ENCODE results near the gene DEFB112.

DEFB112 gene

DNA sequence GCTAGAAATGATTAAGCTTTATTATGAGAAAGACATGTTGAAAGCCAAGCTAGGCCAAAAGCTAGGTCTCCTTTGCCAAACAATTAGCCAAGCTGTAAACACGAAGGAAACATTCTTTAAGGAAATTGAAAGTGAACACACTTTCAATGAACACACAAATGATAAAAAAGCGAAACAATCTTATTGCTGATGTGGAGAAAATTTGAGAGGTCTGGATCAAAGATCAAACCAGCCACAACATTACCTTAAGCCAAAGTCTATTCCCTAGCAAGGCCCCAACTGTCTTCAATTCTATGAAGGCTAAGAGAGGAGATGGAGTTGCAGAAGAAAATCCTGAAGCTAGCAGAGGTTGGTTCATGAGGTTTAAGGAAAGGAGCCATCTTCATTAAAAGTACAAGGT lies 40.2 kb upstream of the DEFB112 start:
- no peak for DNase-seq (ENCODE audit: low read depth, low spot score)
- no peaks in the 10 kb centered on the region for H3K9me3 ChIP-seq (ENCODE audit: insufficient read depth, low read length)
- H3K9ac ChIP-seq (ENCODE audit: insufficient read length, low read depth), result no peak overlapping the region
- H3K4me1 ChIP-seq (ENCODE audit: insufficient read depth, insufficient read length), result no peaks in the 10 kb centered on the region
- no peaks in the 10 kb centered on the region for H3K36me3 ChIP-seq (ENCODE audit: insufficient read depth, insufficient read length, low read length)
- H3K4me3 ChIP-seq (ENCODE audit: insufficient read length, low read depth), result no peak overlapping the region
- H3K27me3 ChIP-seq (ENCODE audit: insufficient read depth, insufficient read length), result no peaks in the 10 kb centered on the region
- TF ChIP-seq YY1 (IDR thresholded peaks at IDR 0.05; ENCODE audit: insufficient read depth, insufficient read length) (no peak), ZNF274 (IDR thresholded peaks at IDR 0.05; ENCODE audit: low read depth, low read length) (no peak), SUZ12 (IDR thresholded peaks at IDR 0.05; ENCODE audit: extremely low read depth, insufficient read depth, insufficient read length) (no peak)

DNA sequence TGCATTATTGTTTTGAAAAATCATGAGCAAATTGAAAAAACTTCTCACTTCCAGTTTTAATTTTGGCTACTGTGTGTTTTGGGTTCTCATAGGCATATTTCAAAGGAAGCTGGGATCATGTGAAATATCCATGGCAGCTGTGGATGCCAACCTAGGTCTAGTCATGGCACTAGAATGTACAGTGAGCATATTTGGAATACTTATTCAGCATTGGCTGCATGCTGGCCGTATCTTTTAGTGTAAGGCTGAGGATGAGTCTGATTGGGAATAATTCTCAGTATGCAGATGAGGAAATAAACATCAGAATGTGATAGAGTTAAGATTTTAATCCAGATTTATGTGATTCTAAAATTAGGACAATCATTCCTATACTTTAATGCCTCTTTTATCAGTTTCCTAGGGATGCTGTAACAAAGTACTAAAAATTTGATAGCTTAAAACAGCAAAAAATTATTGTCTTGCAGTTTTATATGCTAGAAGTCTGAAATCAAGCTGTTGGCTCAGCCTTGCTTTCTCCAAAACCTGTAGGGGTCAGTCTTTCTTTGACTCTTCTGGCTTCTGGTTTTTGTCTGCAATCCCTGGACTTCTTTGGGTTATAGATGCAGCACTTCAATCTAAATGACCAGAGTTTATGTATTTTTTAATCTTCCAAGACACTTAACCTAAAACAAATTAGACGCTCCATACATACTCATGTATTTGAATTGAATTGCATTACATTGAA lies 37.7 kb upstream of the DEFB112 start:
- Histone ChIP-seq H3K9me3 (ENCODE audit: insufficient read depth, low read length) (no peaks in the 10 kb centered on the region), H3K4me1 (ENCODE audit: insufficient read depth, insufficient read length) (no peaks in the 10 kb centered on the region), H3K4me3 (ENCODE audit: insufficient read length, low read depth) (no peak overlapping the region), H3K9ac (ENCODE audit: insufficient read length, low read depth) (no peak overlapping the region), H3K27me3 (ENCODE audit: insufficient read depth, insufficient read length) (no peaks in the 10 kb centered on the region), H3K36me3 (ENCODE audit: insufficient read depth, insufficient read length, low read length) (no peaks in the 10 kb centered on the region)
- no peak for TF ChIP-seq ZNF274 (IDR thresholded peaks at IDR 0.05; ENCODE audit: low read depth, low read length)
- no peak for TF ChIP-seq YY1 (IDR thresholded peaks at IDR 0.05; ENCODE audit: insufficient read depth, insufficient read length)
- TF ChIP-seq SUZ12 (IDR thresholded peaks at IDR 0.05; ENCODE audit: extremely low read depth, insufficient read depth, insufficient read length), result no peak
- DNase-seq (ENCODE audit: low read depth, low spot score), result no peak

DNA sequence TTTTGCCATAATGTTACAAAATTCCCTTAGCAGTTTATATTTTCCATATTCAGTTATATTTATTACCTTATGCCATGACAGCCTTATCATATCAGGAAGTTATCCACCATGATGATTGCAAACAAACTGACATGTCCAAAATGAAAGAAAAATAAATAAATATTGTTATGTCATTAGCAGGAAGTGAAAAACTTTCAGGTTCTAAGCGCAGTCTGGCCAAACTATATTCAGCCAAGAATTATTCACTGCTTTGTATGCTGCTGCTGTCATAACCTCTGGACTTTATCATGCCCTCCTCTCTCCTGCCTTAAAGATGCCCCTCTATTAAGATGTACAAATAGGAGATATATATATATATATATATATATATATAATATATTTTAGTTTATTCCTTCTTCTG lies 27.7 kb upstream of the DEFB112 start:
- H3K9ac ChIP-seq (ENCODE audit: insufficient read length, low read depth), result no peak overlapping the region
- DNase-seq (ENCODE audit: low read depth, low spot score), result no peak
- no peaks in the 10 kb centered on the region for H3K4me1 ChIP-seq (ENCODE audit: insufficient read depth, insufficient read length)
- no peaks in the 10 kb centered on the region for H3K9me3 ChIP-seq (ENCODE audit: insufficient read depth, low read length)
- H3K4me3 ChIP-seq (ENCODE audit: insufficient read length, low read depth), result no peak overlapping the region
- no peaks in the 10 kb centered on the region for H3K27me3 ChIP-seq (ENCODE audit: insufficient read depth, insufficient read length)
- TF ChIP-seq SUZ12 (IDR thresholded peaks at IDR 0.05; ENCODE audit: extremely low read depth, insufficient read depth, insufficient read length) (no peak), ZNF274 (IDR thresholded peaks at IDR 0.05; ENCODE audit: low read depth, low read length) (no peak), YY1 (IDR thresholded peaks at IDR 0.05; ENCODE audit: insufficient read depth, insufficient read length) (no peak)
- H3K36me3 ChIP-seq (ENCODE audit: insufficient read depth, insufficient read length, low read length), result no peaks in the 10 kb centered on the region

DNA sequence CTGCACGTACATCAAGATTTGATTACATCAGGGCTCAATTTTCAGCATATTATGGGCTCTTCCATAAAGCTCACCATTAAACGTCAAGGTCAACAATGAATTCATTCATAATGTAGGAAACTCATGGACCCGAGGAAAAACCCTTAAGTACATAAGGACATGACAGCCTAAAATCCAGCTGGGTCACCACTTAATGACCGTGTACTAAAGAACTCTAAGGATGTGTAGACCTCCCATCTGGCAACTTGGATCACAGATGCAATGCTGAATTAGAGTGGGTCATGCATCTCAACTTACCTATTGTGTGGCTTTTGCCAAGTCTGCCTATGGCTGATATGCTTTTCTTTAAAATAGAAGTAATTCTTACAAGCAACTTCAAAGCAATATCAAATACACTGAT lies 26.7 kb upstream of the DEFB112 start:
- Histone ChIP-seq H3K27me3 (ENCODE audit: insufficient read depth, insufficient read length) (no peaks in the 10 kb centered on the region), H3K4me3 (ENCODE audit: insufficient read length, low read depth) (no peak overlapping the region), H3K36me3 (ENCODE audit: insufficient read depth, insufficient read length, low read length) (no peaks in the 10 kb centered on the region), H3K9ac (ENCODE audit: insufficient read length, low read depth) (no peak overlapping the region), H3K9me3 (ENCODE audit: insufficient read depth, low read length) (no peaks in the 10 kb centered on the region), H3K4me1 (ENCODE audit: insufficient read depth, insufficient read length) (no peaks in the 10 kb centered on the region)
- no peak for DNase-seq (ENCODE audit: low read depth, low spot score)
- TF ChIP-seq ZNF274 (IDR thresholded peaks at IDR 0.05; ENCODE audit: low read depth, low read length) (no peak), YY1 (IDR thresholded peaks at IDR 0.05; ENCODE audit: insufficient read depth, insufficient read length) (no peak), SUZ12 (IDR thresholded peaks at IDR 0.05; ENCODE audit: extremely low read depth, insufficient read depth, insufficient read length) (no peak)

DNA sequence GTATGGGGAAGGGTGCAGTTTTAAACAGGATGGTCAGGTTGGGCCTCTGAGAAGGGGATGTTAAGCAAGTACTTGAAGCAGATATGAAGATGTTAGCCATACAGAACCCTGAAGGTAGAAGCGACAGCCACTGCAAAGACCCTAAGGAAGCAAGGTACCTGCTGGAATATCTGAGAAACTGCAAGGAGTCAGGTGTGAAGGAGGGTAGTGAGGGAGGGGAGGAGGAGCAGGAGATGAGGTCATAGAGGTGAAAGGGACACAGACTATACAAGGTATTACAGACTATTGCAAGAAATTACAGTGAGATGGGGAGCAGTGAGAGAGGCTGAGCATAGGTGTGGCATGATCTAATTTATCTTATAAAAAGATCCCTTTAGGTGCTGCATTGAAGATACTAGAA lies 22.2 kb upstream of the DEFB112 start:
- H3K9me3 ChIP-seq (ENCODE audit: insufficient read depth, low read length), result no peaks in the 10 kb centered on the region
- no peaks in the 10 kb centered on the region for H3K27me3 ChIP-seq (ENCODE audit: insufficient read depth, insufficient read length)
- no peaks in the 10 kb centered on the region for H3K4me1 ChIP-seq (ENCODE audit: insufficient read depth, insufficient read length)
- TF ChIP-seq SUZ12 (IDR thresholded peaks at IDR 0.05; ENCODE audit: extremely low read depth, insufficient read depth, insufficient read length), result no peak
- no peak for TF ChIP-seq ZNF274 (IDR thresholded peaks at IDR 0.05; ENCODE audit: low read depth, low read length)
- no peak for TF ChIP-seq YY1 (IDR thresholded peaks at IDR 0.05; ENCODE audit: insufficient read depth, insufficient read length)
- no peaks in the 10 kb centered on the region for H3K36me3 ChIP-seq (ENCODE audit: insufficient read depth, insufficient read length, low read length)
- H3K9ac ChIP-seq (ENCODE audit: insufficient read length, low read depth), result no peak overlapping the region
- H3K4me3 ChIP-seq (ENCODE audit: insufficient read length, low read depth), result no peak overlapping the region
- DNase-seq (ENCODE audit: low read depth, low spot score), result no peak

DNA sequence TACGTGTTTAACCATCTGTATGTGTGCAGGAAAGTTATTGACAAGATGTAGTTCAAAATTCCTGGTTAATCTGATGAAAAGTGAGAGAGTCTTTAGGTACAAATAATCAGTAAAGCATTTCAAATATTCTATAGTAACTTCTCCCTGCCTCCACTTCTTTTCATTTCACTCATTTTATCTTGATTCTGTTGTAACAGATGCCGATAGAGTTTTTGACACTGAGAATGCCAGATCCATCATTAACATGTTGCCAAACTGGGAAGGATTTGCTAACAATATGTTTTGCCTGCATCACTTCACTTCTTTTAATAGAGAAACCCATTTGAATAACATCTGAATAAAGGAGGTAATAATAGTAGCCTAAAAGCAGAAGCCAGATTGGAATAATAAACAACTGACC lies 20.4 kb upstream of the DEFB112 start:
- H3K27me3 ChIP-seq (ENCODE audit: insufficient read depth, insufficient read length), result no peaks in the 10 kb centered on the region
- H3K4me3 ChIP-seq (ENCODE audit: insufficient read length, low read depth), result no peak overlapping the region
- no peak for DNase-seq (ENCODE audit: low read depth, low spot score)
- no peak overlapping the region for H3K9ac ChIP-seq (ENCODE audit: insufficient read length, low read depth)
- H3K4me1 ChIP-seq (ENCODE audit: insufficient read depth, insufficient read length), result no peaks in the 10 kb centered on the region
- no peaks in the 10 kb centered on the region for H3K36me3 ChIP-seq (ENCODE audit: insufficient read depth, insufficient read length, low read length)
- TF ChIP-seq ZNF274 (IDR thresholded peaks at IDR 0.05; ENCODE audit: low read depth, low read length) (no peak), SUZ12 (IDR thresholded peaks at IDR 0.05; ENCODE audit: extremely low read depth, insufficient read depth, insufficient read length) (no peak), YY1 (IDR thresholded peaks at IDR 0.05; ENCODE audit: insufficient read depth, insufficient read length) (no peak)
- H3K9me3 ChIP-seq (ENCODE audit: insufficient read depth, low read length), result no peaks in the 10 kb centered on the region

DNA sequence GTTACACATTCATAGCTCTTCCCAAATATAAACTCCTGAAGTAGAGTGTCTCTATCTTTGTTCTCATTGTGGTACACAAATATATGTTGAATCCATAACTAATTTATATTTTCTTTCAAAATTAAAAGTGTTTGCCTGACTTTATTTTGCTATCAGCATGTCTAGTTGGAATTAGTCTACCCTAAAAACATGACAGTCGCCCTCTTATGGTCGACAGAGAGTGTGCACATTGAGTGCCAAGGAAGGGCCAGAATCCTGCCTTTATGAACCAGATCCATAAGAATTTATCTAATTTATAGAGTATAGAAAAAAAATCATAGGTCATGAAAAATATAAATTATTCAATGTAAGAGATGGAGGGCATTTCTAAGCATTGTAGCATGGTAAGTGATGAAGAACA lies 12.3 kb upstream of the DEFB112 start:
- peak; percentile 2 for DNase-seq (ENCODE audit: low read depth, low spot score)
- no peak overlapping the region for H3K9ac ChIP-seq (ENCODE audit: insufficient read length, low read depth)
- no peaks in the 10 kb centered on the region for H3K9me3 ChIP-seq (ENCODE audit: insufficient read depth, low read length)
- no peaks in the 10 kb centered on the region for H3K36me3 ChIP-seq (ENCODE audit: insufficient read depth, insufficient read length, low read length)
- H3K27me3 ChIP-seq (ENCODE audit: insufficient read depth, insufficient read length), result no peaks in the 10 kb centered on the region
- no peaks in the 10 kb centered on the region for H3K4me1 ChIP-seq (ENCODE audit: insufficient read depth, insufficient read length)
- H3K4me3 ChIP-seq (ENCODE audit: insufficient read length, low read depth), result no peak overlapping the region
- TF ChIP-seq YY1 (IDR thresholded peaks at IDR 0.05; ENCODE audit: insufficient read depth, insufficient read length), result no peak
- TF ChIP-seq SUZ12 (IDR thresholded peaks at IDR 0.05; ENCODE audit: extremely low read depth, insufficient read depth, insufficient read length), result no peak
- no peak for TF ChIP-seq ZNF274 (IDR thresholded peaks at IDR 0.05; ENCODE audit: low read depth, low read length)

Measured in NT2/D1 (cell line).